Ramos (cell line): ENCODE data around the gene GPRIN1.

ENCODE experiments used
- in situ Hi-C: fragments of 300-500 bp; cut with MboI; formaldehyde crosslinking; loops from one replicate; pipeline ENCODE4 v1.14.3; 2022; ENCODE audit warnings: low sequenced_read_pairs; ENCODE audit not compliant: unreplicated experiment

GPRIN1 gene

DNA sequence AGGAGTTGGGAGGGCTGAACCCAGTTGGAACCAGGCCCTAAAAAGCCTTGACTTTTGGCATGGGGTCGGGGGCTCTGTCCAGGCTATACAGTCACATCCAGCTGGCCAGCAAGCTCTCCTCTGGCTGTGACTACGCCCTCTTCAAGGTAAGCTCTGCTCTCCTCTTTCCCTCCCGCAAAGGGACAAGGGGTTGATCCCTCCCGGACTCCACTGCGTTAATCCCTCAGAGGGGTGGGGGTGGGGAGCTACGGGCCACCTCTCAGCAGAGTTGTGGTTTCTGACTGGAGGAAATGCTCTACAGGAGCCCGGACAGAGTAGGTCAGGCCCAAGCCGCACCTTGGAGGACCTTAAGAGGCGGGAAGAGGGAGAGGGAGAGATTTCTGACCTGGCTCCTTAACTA is 34.3 kb upstream of the GPRIN1 start:
- in situ Hi-C loops: no loop called here

DNA sequence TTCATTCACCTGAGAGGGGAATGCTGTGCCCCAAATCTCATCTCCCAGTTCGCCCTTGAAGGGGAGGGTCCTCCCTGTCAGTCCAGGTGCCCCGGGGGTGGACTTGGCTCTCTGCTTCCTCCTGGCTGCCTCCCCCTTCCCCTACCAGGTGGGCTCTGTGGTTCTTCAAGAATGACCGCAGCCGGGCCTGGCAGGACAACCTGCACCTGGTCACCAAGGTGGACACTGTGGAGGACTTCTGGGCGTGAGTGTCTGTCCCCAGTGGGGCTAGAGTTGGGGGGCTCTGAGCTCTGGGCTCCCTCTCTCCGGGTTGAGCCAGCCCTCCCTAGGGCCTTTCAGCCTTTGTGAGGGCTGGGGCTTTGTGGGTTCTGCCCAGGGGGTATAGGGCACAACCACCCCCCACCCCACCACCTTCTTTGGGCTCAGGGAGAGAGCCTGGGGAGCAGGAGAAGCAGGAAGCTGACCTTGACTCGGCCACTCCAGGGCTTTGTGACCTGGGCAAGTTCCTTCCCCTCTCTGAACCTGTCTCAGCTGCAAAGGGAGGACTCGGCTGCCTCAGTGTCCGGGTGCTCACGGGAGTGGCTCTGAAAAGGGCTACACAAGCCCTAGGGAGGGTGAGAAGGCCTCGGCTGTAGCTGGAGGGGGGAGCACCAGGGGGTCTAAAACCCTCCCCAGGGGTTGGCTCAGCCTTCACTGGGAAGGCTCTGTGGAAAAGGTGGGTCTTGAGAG is 33.7 kb upstream of the GPRIN1 start:
- in situ Hi-C loops: no loop called here

DNA sequence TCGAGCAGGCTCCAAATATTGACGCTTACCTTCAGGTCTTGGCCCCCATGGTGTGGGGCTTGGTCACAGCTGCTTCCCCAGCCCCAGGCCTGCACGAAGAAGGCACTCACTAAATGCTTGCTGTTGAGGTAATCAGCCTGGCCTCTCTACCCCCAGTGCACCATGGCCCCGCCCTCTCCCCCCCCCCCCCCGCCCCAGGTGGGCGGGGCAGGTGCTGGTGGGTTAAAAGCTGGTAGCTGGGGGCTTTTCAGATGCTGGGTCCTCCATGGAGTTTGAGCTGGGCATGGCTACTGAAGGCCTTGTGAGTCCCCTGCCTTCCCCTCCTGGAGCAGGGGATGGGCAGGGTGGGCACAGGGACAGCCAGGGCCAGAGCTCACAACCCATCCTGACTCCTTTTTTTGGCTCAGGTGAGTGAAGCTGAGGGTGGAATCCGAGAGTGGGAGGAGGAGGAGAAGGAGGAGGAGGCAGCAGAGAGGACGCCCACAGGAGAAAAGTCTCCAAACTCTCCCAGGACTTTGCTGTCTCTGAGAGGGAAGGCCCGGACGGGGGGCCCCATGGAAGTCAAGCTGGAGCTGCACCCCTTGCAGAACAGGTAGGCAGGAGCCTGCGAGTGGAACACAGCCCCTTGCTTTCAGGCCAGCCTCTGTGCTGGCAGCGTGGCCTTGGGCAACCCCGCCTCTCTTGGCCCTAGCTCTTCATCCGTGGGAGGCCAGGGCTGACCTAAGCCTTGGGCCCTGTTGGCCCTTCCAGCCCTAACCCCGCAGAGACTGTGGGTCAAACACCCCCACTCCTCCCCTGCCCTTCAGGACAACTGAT is 32.9 kb upstream of the GPRIN1 start:
- in situ Hi-C loops: no loop called here

DNA sequence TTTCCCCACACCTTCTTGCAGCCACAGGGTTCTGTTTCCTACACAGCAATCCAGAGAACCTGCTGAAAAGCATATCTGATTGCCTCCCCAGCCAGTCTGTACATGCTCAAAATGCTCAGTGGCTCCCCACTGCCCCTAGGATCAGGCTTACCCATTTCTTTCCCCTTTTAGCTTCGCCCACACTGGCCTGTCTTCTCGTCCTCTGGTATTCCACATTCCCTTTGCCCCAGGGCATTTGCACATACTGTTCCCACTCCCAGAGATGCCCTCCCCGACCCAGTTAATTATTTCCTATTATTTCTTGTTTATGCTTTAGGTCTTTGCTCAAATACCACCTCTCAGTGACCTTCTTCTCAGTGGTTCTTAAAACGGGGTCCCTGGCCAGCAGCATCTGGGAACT is 30.7 kb upstream of the GPRIN1 start:
- in situ Hi-C loops: no loop called here

DNA sequence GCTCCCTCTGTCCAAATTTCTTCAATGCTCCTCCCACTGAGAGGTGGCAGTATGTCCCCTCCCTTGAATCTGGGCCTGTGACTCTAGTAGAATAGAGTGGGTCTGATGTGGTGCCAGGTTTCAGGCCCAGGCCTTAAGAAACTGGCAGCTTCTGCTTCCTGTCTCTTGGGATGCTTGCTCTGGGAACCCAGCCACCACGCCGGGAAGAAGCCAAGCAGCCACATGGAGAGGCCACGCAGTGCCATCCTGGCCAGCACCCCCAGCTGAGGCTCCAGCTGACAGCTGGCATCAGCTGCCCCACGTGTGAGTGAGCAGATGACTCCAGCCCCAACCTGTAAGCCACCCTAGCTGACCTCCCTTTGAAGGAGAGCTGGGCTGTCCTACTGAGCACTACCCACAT is 30.0 kb upstream of the GPRIN1 start:
- in situ Hi-C loops: no loop called here

DNA sequence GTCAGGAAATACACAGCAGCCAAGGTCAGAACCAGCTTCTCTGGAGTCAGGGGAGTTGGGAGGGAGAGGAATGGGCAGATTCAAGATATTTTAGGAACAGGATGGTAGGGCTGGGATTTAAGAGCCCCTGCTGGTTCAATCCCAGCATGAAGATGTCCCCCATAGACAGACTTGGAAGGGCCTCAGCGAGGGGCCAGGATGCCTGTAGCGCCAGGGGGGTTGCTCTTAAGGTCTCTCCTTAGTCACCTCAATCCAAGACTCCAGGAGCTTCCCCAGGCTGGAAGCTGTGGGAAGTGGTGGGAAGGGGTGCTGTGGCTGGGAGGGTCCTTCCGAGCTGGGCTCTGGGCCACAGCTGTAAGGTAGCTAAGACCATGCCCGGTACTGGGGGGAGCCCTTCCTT is 29.3 kb upstream of the GPRIN1 start:
- in situ Hi-C loops: no loop called here

DNA sequence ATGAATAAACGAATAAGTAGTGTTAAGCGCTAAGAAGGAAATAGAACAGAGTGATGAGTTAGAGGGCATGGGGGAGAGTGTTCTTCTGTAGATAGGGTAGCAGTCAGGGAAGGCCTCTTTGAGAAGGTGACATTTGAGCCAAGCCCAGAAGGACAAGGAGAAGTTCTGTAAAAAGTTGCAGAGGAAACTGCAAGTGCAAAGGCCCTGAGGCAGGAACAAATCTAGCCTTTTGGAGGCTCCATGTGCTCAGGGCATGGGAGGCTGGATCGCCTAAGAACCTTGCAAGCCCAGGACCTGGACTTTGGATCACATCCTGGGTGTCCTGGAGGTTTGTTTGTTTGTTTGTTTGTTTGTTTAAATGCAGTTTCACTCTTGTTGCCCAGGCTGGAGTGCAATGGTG is 28.5 kb upstream of the GPRIN1 start:
- in situ Hi-C loops: no loop called here

DNA sequence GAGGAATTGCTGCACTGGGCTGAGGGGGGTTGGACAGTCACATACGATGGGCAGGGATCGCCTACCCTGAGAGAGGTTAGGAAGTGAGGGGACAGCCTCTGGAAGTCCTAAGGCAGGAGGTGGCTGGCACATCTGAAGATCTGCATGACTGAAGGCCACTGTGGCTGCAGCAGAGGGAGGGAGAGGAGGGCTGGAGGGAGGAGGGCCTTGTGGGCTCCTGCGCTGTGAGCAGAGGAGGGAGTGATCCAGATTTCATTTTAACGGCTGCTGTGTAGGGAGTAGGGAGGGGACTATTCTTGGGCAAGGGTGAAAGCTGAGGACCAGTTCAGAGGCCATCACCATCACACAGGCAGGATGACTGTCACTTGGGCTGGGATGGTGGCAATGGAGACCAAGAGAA is 27.6 kb upstream of the GPRIN1 start:
- in situ Hi-C loops: no loop called here

DNA sequence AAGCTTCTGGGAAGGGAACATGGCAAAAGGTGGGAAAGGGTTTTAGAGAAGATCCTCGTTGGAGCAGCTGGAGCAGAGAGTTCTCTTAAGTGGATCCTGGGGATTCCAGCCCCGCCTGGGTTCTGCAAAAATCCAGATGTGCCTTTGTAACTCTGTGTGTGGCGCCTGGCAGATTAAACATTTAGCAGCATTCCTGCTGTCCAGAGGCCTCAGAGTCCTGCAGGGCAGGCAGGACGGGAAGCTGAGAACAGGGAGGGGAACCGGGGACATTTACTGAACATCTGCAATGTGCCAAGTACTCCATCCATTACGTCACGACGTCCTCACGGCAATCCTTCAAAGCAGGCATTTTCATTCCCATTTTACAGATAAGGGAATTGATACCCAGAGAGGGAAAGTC is 26.5 kb upstream of the GPRIN1 start:
- in situ Hi-C loops: no loop called here

DNA sequence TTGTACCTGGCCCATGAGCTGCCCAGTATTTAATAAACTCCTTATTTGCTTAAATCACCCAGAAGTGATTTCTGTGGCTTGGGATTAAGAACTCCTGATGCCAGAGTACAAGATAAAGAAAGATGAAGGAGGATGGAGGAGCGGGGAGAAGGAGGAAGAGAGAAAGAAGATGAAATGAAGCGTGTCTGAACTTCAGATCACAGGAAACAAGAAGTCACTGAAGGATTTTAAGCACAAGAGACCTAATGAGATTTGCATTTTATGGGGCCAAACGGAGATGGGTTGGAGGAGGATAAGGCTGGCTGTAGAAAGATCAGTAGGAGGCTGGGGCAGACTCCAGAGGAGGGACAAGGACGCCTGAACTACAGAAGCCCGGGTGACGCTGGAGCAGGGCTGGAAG is 23.6 kb upstream of the GPRIN1 start:
- in situ Hi-C loops: no loop called here

DNA sequence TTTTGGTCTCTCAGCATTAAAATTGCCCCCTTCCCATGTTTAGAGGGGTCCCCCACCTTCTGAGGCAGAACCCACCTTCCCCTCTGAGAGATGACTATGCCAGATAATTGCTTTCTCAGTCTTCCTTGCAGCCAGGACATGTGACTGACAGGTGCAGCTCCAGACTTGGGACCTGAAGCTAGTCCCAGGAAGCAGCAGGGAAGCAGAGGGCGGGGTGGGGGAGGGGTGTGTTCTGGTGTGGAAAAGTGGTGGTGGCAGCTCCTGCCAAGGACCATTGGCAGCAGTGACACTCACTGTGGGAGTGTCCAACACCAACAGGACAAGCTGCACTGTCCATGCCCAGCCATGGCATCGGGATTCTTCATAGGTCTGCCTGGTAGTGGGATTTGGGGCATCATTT is 22.8 kb upstream of the GPRIN1 start:
- in situ Hi-C loops: no loop called here

DNA sequence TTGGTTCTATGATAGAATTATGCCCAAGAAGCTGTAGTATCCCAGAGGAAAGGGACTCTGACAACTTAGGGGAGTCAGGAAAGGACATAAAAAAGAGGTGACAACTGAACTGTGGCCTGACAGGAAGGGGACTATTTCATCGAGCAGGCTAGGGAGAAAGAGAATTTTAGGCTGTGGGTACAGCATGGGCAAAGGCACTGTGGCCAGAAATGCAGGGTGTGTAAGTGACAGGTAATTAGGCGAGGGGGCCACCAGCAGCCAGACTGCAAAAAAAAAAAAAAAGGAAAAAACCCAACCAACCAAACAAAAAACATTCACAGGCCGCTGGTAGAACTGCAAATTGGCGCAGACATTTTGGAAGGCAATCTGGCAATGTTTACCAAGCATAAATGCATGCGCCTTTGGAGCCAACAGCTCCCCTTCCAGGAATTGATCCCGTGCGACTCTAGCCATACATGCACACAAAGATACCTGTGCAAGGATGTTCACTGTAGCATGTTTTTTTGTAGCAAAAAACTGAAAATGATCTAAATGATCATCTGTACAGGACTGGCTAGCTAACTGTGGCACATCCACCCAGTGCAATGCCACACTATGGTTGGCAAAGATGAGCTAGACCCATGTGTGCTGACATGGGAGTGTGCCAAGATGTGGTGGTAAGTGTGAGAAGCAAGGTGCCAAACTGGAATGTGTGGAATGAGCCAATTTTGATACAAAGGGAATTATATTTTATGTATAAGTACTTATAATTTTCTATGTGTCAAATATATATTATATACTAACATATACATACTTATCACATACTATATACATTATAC is 21.6 kb upstream of the GPRIN1 start:
- in situ Hi-C loops: no loop called here

DNA sequence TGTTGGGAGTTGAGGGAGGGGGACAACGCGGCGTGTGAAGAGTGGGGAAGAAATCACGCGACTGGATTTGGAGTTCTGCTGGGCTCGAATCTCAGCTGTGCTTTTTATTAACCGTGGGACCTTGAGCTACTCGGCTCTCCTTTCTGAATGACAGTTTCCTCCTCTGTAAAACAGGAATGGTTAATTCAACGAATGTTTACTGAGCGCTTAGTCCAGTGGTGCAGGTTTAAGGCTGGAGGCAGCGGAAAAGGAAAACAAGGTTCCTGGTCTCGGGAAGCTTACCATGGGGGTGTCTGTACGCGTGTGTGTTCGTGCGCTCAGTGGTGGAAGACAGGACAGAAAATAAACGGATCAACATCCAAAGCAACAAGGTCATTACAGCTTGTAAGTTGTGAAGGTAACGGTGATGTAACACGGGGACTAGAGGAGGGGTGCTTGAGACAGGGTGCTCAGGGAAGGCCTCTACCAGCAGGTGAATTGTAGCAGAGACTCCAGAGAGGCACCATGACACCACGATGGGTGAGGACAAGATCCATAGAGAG is 20.8 kb upstream of the GPRIN1 start:
- in situ Hi-C loops: no loop called here

DNA sequence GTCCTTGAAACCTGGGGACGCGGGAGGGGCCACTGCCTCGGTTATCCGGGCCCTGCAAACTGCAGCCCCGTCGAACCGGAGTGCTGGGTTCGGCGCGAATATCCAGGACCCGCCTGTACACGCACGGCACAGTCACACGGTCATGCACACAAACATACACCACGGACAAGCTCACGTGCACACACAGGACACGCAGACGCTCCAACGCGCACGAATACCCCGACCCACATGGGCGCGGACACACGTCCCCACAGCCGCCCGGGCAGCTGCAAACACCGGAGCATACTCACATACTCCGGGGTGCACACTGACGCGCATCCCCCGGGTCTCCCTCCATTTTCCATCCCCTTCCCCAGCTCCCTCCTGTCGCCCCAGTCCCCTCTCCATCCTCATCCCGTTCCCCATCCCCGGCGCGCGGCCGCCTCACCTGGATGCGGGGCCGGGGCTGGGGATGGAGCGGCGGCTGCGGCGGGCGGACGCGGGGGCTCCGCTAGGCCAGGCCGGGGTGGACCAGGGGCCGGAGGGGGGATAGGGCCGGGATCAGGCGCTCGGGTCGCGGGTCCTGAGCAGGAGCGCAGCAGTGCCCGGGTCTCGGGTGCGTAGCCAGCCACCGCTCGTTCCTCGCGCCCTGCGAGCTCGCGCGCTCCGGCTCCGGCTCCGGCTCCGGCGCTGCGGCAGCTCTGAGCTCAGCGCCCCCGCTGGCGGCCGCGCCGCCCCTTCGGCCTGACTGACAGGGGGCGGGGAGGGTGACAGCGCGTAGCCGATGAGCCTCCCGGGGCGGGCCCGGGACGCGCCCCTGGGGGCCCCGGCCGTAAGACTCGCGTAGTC is 20.1 kb upstream of the GPRIN1 start, which contains the start of the genes EIF4E1B and SNCB:
Gene EIF4E1B, plus strand, starts transcription at position 823 of the 828 bp plus-strand sequence. CDS start 12,113 bp downstream, outside the sequence.
Gene SNCB, minus strand, starts transcription at position 682 of the 828 bp plus-strand sequence. CDS start 880 bp downstream, outside the sequence.
- in situ Hi-C loops: no loop called here

DNA sequence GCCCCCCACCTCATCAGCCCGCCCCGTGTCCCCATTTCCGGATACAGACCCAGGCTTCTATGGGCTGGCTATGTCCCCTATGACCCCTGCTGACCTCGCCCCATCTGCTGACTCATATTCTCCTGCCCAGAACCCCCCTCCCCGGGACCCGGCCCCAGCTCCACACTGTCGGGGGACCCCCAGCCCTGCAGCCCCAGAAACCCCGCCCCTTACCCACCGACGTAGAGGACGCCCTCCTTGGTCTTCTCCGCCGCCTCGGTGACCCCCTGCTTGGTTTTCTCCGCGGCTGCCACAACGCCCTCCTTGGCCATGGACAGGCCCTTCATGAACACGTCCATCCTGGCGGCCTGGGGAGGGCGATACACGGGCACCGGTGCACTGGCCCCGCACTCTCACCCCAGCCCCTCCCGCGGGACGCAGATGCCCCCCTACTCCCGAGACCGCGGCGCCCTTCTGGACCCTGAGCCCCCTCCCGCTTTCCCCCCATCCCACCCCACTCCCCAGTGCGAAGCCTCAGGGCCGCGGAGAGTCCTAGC is 19.4 kb upstream of the GPRIN1 start:
- in situ Hi-C loops: no loop called here

DNA sequence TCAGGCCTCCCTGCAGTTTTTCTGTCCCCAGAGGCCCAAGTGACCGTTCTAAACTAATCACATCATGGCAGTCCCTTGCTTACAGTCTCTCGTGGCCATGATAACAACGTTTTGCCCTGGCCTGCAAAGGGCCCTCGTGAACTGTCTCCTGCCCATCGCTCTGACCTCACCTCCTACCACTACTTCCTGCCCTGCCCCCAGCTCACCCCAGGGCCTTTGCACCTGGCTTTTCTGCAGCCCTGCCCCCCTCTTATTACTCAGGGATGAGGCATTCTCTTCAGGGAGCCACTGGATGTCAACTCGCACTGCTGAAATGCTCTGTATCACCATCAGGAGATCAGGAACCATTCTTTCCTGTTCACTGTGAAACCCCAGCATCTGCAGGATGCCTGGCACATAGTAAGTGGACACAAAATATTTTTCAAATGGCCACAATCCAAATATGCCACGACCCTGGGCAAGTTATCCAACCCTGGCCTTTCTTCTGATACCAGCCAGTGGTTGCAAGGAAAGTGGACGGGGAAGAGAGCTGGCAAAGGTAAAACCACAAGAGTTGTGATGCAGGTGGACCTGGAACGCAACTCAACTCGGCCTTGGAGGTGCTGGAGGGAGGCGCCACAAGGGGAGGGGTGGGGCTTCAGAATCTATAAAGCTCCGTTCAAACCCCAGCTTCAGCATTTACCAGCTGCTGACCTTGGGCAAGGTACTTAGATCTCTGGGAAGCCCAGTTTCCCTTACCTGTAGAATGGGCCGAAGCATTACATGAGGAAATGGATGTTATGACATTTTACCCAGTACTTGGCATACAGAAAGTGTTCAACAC is 18.7 kb upstream of the GPRIN1 start:
- in situ Hi-C loops: no loop called here

DNA sequence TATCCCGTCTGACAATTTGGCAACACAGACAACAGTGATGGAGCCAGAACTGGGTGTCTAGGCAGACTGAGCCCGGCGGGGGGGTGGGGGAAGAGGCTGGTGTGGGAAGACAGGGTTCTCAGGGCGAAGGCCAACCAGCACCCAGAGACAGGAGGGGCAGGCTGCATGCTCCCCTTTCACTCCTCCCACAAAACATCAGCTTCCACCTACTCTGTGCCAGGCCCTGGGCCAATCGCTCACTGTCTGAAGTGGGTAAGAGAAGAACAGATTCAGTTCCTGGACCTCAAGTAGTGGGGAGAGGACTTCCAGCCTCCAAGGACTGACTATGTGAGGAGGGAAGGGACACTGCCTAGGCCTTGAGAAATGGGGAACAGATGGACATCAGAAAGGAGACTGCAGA is 17.6 kb upstream of the GPRIN1 start:
- in situ Hi-C loops: no loop called here

DNA sequence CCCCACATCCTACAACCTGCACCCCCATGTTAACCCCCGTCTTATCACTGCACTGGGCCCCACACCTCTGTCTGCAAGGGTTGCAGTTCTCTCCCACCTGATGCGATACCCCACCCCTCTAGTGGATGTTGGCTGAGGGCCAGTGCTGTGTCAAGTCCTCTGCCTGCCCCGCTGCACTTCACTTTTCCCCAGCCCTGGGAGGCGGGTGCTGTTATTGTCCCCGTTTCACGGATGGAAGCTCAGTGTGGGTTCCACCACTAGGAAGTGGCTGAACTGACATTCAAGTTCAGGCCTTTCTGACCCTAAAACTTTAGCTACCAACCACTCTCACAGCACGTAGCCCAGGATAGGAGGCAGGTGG is 16.9 kb upstream of the GPRIN1 start:
- in situ Hi-C loops: no loop called here
